Glutamatergic neuron (in vitro differentiated cells): ENCODE measurements around the gene PSME3IP1. TPM values are rescaled to one million over a fixed set of nuclear protein-coding genes. Genes with fewer than 3 reads are reported as not detected.

Source experiments
- DNase-seq: peaks from one replicate; pipeline ENCODE4 v3.0.0; 2022
- H3K27ac Mint-ChIP-seq: one replicate; pipeline ENCODE4 v1.8.0; 2020; ENCODE audit warnings: mild to moderate bottlenecking, mixed read lengths, inconsistent platforms; ENCODE audit not compliant: unreplicated experiment
- H3K27me3 Mint-ChIP-seq: one replicate; pipeline ENCODE4 v1.8.0; 2020; ENCODE audit warnings: mild to moderate bottlenecking, moderate library complexity, mixed read lengths, inconsistent platforms; ENCODE audit not compliant: unreplicated experiment
- H3K36me3 Mint-ChIP-seq: one replicate; pipeline ENCODE4 v1.8.0; 2020; ENCODE audit warnings: mild to moderate bottlenecking, mixed read lengths, inconsistent platforms; ENCODE audit not compliant: unreplicated experiment
- H3K4me1 Mint-ChIP-seq: one replicate; pipeline ENCODE4 v1.8.0; 2020; ENCODE audit warnings: mild to moderate bottlenecking, low read depth, mixed read lengths, inconsistent platforms; ENCODE audit not compliant: unreplicated experiment
- H3K4me3 Mint-ChIP-seq: one replicate; pipeline ENCODE4 v1.8.0; 2020; ENCODE audit warnings: mild to moderate bottlenecking, mixed read lengths, inconsistent platforms; ENCODE audit not compliant: unreplicated experiment
- H3K9me3 Mint-ChIP-seq: one replicate; pipeline ENCODE4 v1.8.0; 2020; ENCODE audit warnings: mild to moderate bottlenecking, moderate library complexity, mixed read lengths, inconsistent platforms; ENCODE audit not compliant: unreplicated experiment
- total RNA-seq: library from RNA; stranded (reverse); fragmentation: NEBNext Ultra II Directional; extraction: Animal tissue kit (Norgen Biotek cat#: 25700); gene quantifications from one replicate; pipeline ENCODE4 v1.2.1, GENCODE V29; 2021; ENCODE audit not compliant: unreplicated experiment
- TF ChIP-seq, protein P1 (sequence below): fragments of 200-600 bp; sonication (generic); IDR thresholded peaks from one replicate; pipeline ENCODE4 v1.5.0; 2021; ENCODE audit not compliant: partially characterized antibody, unreplicated experiment

Gene PSME3IP1
- total RNA-seq, 1 donor from 2014 or later = 124 TPM

GRCh38 chr16:57146040-57146647 is 39.7 kb downstream of the PSME3IP1 start:
- H3K4me1 Mint-ChIP-seq = peaks cover 6% of the 10 kb centered on the region

GRCh38 chr16:57145046-57146021 is 40.5 kb downstream of the PSME3IP1 start:
- no peaks in the 10 kb centered on the region for H3K36me3 Mint-ChIP-seq
- TF ChIP-seq, protein P1, sequence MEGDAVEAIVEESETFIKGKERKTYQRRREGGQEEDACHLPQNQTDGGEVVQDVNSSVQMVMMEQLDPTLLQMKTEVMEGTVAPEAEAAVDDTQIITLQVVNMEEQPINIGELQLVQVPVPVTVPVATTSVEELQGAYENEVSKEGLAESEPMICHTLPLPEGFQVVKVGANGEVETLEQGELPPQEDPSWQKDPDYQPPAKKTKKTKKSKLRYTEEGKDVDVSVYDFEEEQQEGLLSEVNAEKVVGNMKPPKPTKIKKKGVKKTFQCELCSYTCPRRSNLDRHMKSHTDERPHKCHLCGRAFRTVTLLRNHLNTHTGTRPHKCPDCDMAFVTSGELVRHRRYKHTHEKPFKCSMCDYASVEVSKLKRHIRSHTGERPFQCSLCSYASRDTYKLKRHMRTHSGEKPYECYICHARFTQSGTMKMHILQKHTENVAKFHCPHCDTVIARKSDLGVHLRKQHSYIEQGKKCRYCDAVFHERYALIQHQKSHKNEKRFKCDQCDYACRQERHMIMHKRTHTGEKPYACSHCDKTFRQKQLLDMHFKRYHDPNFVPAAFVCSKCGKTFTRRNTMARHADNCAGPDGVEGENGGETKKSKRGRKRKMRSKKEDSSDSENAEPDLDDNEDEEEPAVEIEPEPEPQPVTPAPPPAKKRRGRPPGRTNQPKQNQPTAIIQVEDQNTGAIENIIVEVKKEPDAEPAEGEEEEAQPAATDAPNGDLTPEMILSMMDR = no peak
- no peaks in the 10 kb centered on the region for H3K9me3 Mint-ChIP-seq
- H3K4me3 Mint-ChIP-seq = no peak overlapping the region
- H3K4me1 Mint-ChIP-seq = peaks cover 6% of the 10 kb centered on the region
- DNase-seq = no peak
- H3K27ac Mint-ChIP-seq = no peak overlapping the region
- H3K27me3 Mint-ChIP-seq = peaks cover 3% of the 10 kb centered on the region

More at GRCh38 chr16:57146040-57146647, 39.7 kb downstream of the PSME3IP1 start:
- Mint-ChIP-seq H3K27me3 (peaks cover 6% of the 10 kb centered on the region), H3K9me3 (no peaks in the 10 kb centered on the region), H3K36me3 (no peaks in the 10 kb centered on the region), H3K27ac (no peak overlapping the region), H3K4me3 (no peak overlapping the region)
- TF ChIP-seq, protein P1 = no peak
- no peak for DNase-seq

GRCh38 chr16:57144027-57144426 is 41.8 kb downstream of the PSME3IP1 start:
- Mint-ChIP-seq H3K4me1 (peaks cover 6% of the 10 kb centered on the region), H3K4me3 (no peak overlapping the region), H3K27ac (no peak overlapping the region), H3K9me3 (peaks cover 3% of the 10 kb centered on the region), H3K36me3 (no peaks in the 10 kb centered on the region), H3K27me3 (peaks cover 3% of the 10 kb centered on the region)
- TF ChIP-seq, protein P1 = no peak
- DNase-seq = no peak

DNA sequence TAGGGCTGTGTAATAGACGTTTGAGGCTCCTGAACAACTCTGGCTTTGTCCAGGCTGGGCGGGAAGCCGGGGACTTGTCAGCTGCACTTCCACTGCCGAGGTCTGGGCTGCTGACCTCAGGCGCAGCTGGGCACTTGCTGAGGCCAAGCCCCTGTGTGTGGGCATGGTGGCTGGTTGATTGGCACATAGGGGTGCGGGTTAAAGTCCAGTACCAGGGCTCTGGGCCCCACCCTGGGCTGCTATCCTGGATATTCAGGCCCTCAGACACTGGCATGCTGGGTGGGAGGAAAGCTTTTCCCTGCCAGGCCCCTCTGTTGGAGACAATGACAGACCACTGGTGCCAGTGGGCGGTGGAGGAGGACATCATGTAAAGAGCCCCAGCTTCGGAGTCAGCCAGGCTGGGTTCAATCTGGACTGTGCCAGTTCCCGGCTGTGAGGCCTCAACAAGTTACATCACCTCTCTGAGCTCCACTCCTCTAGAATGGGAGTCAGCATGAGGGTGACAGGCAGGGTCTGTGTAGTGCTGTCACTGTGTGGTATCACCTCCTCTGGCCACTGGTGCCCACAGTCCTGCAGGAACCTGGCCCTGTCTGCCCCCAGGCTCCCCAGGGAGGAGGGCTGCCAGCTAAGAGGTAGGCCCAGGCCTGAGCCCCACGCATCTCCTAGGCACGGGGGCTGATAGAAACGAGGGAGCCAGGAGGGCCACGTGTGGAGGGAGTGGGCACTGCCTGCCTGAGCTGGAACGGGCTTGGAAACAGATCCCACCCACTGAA is 42.5 kb downstream of the PSME3IP1 start:
- Mint-ChIP-seq H3K36me3 (no peaks in the 10 kb centered on the region), H3K4me1 (peaks cover 6% of the 10 kb centered on the region), H3K4me3 (no peak overlapping the region), H3K9me3 (peaks cover 5% of the 10 kb centered on the region), H3K27me3 (peaks cover 3% of the 10 kb centered on the region), H3K27ac (no peak overlapping the region)
- no peak for DNase-seq
- TF ChIP-seq, protein P1 = no peak
